Epithelial cell of esophagus (primary cell): ENCODE measurements around the gene DRC1.

ENCODE experiments used
- DNase-seq: peaks from one replicate; pipeline ENCODE4 v3.0.0; 2010; ENCODE audit warnings: low read depth
- H3K4me3 ChIP-seq: 2 replicates; pipeline ENCODE4 v1.5.1; 2011; ENCODE audit warnings: mild to moderate bottlenecking, low read length, control low read depth
- CTCF ChIP-seq: IDR thresholded peaks from 2 replicates; pipeline ENCODE4 v1.5.1; 2011; ENCODE audit warnings: low read depth, mild to moderate bottlenecking, low read length, control low read depth, inconsistent platforms; ENCODE audit not compliant: insufficient read depth; ENCODE audit errors: missing control alignments

The DRC1 gene

DNA sequence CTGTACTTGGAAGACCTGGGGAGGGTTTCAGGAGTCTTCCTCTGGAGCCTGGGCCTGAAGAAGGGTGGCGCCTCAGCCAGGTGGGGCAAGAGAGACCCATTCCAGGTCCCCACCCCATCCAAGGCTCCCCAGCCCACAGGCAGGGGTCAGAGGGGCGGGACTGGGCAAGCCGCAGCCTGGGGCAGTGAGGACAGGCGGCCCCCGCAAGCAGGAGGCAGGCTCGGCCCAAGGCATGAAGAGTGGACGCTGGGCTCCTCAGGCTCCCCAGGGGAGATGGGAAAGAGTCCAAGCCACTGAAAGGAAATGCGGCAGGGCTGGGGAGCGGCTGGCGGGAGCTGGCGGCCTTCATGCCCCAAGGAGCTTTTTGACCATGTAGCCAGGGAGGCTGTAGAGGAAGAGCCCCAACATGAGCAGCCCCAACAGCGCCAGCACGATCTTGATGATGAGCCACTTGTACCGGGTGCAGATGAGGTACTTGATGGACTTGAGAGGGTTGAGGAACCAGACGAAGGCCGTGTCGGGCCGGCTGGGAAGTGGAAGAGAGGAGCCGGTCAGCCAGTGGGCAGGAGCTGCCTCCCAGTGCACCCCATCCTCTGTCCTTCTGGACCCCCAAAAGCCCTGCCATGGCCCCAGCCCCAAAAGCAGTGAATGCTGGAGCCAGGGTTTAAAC is 56.1 kb downstream of the DRC1 start:
- no peak for TF ChIP-seq CTCF
- H3K4me3 ChIP-seq = no peak overlapping the region
- no peak for DNase-seq

GRCh38 chr2:26458365-26459042 is 56.8 kb downstream of the DRC1 start:
- DNase-seq = no peak
- H3K4me3 ChIP-seq = no peak overlapping the region
- no peak for TF ChIP-seq CTCF

GRCh38 chr2:26459991-26460612 is 58.4 kb downstream of the DRC1 start:
- TF ChIP-seq CTCF = no peak
- DNase-seq = no peak
- no peak overlapping the region for H3K4me3 ChIP-seq

- TF ChIP-seq CTCF = no peak
- DNase-seq = no peak
- H3K4me3 ChIP-seq = no peak overlapping the region
Observed at GRCh38 chr2:26460613-26461031, 58.9 kb downstream of the DRC1 start.

- no peak for DNase-seq
- TF ChIP-seq CTCF = no peak
- no peak overlapping the region for H3K4me3 ChIP-seq
Observed at GRCh38 chr2:26461601-26462023, 59.9 kb downstream of the DRC1 start.

- TF ChIP-seq CTCF = no peak
- DNase-seq = no peak
- H3K4me3 ChIP-seq = no peak overlapping the region
Observed at GRCh38 chr2:26462100-26462499, 60.4 kb downstream of the DRC1 start.
